Measurements from ENCODE around the gene MKNK1.

- TF ChIP-seq TAF1 (IDR thresholded peaks at IDR 0.05; ENCODE audit: low read depth, low read length) = no peak
- TF ChIP-seq POLR2A (IDR thresholded peaks at IDR 0.05; ENCODE audit: low read depth, low read length) = no peak
- no peak for TF ChIP-seq POLR2AphosphoS5 (IDR thresholded peaks at IDR 0.05; ENCODE audit: low read depth, low read length)
- TF ChIP-seq SPI1 (IDR thresholded peaks at IDR 0.05; ENCODE audit: low read depth, low read length) = no peak
- no peak for TF ChIP-seq PAX5 (IDR thresholded peaks at IDR 0.05; ENCODE audit: insufficient read depth, low read length, severe bottlenecking)
Observed at GRCh38 chr1:46580140-46580903, 23.7 kb downstream of the MKNK1 start.
